Stromal cell of bone marrow (primary cell): ENCODE data around the gene PBX1.
A peak's percentile ranks its signal among the peaks of the same experiment; 100 is the strongest.

Experiments
- DNase-seq: peaks from one replicate; pipeline ENCODE4 v3.0.0-alpha.2; 2012; ENCODE audit warnings: low read depth

Gene PBX1

DNA sequence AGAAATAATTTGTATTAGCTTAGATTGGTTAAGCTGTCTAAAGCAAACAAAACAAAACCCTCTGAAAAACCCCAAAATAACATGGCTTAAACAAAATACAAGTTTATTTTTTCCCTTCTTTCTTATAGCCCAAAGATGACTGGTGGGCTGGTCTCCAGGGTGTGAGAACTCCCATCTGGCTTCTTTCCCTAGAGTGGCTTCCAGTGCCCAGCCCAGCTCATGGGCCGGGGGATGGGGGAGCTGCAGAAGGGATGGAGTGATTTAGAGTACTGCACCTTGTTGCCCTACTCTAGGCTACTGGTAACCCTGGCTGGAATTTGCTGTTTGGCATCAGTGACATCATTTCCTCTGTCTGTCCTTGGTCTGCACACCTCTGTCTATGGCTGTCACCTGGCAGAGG is 223.0 kb downstream of the PBX1 start:
- no peak for DNase-seq

DNA sequence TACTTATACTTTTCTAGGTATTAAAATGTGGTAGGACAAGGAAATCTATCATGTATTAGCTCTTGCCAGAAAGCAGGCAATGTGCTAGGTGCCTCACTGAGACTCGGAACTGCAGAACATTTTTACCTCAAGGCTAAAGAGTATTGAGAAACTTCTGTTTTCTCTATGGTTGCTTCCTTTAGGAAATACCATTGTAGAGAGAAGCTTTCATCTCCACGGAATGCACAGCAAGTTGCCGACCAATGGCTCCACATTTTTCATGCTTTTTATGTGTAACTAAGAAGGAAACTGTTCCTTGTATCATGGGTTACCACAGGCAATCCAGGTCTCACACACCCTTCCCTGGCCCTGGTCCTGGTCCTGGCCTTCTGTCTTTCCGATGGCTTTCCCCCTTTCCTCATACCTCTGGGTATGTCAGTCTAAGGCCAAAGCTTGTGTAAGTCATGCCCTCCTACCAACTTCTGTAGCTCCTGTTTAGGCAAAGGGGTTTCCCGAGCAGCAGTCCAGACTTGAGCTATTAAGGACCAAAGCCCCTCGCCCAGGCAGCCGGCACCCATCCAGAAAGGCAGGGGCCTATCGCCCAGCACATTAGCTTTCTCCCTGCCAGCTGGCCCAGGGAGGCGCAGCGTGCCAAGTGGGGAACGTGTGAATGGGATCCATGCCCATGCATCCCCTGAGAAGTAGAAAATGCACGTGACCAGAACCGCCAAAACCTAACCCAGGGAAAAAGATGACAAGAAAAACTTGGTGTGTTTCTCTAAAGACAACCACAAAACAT is 225.0 kb downstream of the PBX1 start:
- no peak for DNase-seq

DNA sequence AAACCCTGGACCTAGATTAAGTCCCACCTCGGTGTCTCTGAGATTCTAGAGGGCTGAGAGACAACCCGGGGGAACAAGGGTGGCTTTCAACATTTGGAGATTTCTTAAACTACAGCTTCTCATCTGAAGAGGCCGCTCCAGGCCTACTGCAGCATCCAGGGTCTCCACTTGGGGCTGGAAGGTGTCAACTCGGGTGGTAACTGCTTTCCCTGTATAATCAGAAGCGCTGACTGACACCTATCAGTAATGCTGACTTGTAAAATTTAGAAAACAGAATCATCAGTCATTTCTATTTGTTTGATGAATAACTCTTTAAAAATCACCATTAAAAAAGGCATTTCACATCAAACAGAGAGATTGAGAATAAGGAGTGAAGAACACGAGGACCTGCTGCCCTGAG is 226.0 kb downstream of the PBX1 start:
- DNase-seq = no peak

DNA sequence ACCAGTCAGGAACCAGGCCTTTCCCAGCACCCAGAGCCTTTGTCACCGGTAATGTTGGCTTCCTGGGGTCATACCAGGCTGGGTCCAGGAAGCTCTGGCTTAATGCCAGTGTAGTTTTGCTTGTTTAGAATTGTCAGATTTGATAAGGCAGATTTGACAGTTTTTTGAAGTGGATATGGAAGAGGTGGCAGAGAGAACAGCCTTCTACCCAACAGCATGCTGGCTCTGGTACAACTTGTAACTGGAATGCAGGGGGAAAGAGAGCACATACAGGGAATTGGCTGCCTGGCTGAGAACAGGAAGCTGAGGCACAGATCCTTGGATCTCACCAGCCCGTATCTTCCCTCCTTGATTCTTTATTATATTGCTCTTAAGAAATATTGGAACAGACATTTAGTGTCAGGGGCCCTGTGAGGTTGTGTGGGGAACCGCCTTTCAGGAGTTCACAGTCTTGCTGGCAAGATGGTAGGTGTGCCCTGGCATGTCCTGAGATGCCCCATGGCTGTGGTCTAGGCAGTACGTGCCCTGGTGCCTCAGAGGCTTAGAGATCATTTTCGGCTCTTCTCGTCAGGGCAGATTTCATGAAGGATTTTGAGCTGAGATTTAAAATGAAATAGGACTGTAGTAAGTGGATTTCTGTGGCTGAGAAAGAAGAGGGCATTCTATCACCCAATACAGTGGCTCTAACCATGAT is 227.0 kb downstream of the PBX1 start:
- DNase-seq = no peak

DNA sequence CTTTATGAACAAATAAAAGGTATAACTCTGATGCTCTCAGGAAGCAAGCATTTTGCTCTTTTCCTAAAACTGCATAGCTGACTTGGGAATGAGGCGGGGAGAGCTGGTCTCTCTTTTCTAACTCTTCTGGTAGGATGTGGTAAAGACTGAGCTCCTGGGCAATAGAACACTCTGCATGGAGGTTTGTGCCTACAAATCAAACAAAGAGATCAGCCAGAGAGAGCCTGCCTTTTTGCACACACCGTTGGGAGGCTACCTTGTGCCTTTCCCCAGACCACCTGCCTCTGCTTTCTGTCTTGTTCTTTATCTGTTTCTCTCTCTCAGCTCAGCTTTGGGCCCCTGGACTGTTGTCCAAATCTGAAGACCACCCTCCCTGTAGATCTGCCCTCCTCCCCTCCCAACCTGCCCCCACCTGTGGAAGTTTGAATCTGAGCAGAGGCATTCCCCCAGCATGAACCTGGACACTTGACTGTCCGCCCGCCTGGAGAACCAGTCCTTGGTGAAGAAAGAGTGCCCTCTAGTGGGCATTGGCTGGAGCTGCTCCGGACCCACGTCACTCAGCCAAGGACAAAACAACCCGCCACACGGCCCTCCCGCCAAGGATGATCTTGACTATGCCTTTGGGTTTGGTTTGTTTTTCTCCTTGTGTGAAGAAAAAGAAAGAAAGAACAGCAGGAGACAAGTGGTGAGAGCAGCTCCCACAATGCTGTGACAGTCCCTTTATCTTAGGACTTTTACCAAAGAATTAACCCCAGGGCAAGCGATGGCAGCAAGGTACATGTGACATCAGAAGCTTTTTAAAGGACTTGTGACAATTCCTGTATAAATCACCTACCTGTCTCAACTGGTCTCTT is 228.2 kb downstream of the PBX1 start:
- peak; percentile 49 for DNase-seq

DNA sequence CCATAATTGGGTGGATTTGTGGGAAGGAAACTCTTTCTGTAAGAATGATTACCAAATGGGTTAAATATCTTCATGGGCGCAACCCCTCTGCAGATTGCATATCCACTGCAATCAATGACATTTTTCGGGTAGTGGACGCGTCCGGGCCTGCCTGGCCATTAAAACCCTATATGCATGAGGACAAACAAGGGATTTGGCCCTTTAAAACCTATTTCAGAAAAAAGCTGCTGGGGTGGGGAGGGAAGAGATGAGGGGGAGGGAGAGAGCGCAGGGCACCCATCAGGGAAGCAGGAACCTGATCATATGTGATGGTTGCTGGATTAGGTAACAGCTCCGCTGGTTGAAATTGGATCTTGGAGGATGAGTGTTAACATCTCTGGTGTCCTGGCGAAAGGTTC is 228.8 kb downstream of the PBX1 start:
- DNase-seq = no peak

DNA sequence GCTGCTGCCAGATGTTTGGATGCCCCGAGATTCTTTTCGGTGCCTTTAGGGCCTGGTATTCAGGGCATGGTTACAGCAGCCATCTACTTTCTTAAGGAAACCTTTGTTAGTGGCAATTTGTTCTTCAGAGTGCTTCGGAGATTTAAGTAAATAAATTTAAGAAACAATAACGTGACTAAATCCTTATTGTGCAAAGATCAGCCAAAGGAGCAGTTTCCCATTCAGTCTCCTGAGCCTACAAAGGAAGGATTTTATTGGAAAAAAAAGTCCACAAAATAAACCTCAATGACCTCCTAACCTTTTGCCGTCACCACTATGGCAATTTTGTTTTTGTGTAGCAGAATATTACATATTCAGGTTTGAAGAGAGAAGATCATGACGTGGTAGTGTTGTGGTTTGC is 231.1 kb downstream of the PBX1 start:
- DNase-seq = no peak

DNA sequence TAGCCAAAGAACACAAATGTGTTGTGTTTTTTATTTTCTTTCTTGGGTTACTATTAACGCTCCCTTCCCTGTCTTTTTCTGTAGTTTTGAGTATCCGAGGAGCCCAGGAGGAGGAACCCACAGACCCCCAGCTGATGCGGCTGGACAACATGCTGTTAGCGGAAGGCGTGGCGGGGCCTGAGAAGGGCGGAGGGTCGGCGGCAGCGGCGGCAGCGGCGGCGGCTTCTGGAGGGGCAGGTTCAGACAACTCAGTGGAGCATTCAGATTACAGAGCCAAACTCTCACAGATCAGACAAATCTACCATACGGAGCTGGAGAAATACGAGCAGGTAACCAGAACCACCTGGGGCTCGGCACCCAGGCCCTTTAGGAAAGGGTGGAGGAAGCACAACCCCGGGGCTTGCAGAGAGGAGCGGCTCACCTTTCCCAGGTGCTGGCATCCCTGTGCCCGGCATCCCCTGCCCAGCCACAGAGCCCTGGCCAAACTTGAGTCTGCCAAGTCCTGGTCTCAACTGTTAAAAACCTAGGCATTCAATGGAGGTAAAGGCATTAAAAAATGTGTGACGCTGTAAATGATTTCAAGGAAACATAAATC is 233.5 kb downstream of the PBX1 start:
- no peak for DNase-seq

DNA sequence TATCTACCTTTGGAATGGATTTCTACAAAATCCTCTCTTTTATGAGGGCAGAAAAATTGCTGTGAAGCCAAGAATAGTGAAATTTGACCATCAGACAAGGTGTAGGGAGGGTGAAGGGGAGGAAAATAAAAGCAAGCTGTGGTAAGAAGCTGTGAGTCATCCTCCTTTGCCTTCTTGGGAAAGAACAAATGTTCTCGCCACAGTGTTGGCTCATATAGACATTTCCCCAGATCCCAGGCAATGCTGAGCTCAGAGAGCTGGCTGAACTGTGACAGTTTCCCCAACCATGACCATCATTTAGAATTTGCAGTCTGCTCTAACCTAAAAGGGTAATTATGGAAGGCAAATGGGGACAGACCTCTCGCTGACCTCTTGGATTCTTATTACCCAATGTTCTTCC is 235.4 kb downstream of the PBX1 start:
- DNase-seq = peak; percentile 84

DNA sequence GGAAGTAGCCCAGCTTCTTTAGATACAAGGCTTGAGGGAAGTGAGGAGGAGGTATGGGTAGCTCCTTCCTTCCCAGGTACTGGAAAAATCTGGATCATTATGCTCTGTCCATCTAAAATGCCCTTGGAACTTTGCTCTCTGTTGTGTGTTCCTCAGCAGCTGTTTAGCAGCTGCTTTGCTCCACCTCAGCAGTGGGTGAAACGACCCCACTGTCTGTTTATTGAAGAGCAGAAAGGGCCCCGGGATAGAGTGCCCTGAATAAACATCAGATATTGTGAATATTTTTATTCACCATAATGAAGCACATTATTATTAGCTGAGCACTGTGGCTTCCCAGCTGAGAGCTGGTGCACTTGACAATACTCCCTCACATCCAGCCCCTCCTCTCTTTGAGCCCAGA is 237.9 kb downstream of the PBX1 start:
- DNase-seq = no peak

DNA sequence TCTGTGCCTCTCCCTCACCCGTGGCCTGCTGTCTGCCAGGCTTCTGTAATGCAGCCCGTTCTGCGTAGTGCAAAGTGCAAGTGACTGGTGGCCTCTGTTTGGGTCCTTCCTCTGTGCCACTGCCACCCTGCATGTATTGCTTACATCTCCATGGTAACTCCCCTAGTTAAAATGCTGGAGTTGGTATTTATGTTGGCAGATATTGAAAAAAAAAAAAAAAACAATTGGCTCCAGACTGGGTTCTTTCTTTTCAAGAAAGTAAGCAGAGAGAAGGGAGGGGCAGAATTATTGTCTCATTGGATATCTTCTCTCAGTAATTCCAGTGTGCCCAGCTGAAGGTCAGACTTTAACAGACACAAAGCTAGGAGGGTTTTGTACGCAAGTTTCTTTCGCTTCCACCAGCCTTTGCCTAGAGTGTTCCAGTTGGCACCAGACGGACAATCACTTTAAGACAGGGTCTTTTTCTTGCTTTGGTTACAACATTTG is 242.3 kb downstream of the PBX1 start:
- DNase-seq = no peak

DNA sequence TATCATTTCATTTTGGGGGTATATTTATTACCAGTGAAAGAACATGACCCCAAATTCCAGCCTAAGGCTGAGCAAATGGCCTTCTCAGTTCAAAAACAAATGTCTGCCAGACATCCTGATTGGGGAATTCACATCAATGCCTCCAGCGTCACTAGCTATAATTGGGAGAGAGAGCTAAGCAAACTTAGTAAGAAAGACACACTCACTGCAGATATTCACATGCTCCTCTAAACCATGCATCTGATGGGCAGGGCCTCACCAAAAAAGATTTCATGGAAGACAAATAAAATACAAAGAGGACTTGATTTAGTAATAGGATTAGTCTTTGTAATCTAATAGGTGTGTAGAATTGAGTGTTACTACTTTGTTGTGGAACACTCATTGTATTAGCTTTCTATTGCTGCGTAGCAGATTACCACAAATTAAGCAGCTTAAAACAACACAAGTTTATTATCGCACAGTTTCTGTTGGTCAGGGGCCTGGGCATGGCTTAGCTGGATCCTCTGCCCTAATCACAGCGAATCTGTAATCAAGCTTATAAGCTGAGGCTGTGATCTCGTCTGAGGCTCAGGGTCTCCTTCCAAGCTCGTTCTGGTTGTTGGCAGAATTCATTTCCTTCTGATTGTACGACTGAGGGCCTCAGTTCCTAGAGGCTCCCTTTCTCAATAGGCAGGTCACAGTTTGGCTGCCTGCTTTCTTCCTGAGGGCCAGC is 243.0 kb downstream of the PBX1 start:
- DNase-seq = no peak

DNA sequence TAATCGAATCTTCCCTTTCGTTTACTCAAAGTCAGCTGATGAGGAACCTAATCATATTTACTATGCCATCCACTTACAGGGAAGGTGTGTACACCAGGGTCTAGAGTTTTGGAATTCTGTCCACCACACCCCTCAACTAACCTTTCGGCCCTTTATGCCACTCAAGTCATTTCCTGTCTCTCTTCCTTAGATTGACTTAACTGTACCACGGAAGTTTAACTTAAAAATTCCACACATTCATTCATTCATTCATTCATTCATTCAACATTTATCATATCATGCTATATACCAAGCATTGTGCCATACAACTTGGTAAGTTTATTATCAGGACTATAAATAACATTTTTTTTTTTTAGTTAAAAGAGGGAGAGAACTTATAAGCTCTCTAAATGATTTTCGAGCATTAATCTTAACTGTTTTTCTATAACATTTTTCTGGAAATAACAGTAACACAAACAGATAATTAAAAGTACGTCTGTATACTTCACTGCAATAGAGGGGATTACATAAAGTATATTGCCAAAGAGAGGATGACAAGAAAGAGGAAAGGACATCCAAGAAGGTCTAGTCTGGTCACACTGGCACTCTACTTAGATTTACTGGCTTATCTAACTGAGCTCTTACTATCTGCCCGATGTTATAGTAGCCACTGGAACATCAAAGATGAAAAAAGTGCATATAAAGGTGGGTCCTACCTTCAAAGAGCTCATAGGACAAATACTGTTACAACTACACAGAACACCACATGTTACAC is 243.7 kb downstream of the PBX1 start:
- DNase-seq = no peak

DNA sequence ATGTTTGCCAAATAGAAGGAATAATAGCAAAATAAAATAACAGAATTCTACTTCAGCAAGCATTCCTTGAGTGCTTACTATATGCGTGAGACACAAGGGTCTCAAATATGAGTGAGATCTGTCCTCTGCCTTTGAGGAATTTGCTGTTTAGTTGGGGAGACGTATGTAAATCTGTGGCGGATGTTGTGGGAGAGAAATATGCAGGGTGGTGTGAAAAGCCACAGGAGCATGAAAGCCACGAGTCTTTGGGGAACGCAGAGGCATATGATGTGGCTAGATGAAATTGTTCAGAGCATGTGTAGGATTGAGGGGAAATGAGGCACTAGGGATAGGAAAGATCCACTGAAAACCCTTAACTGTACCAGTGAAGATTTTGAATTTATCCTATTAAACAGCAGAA is 244.4 kb downstream of the PBX1 start:
- no peak for DNase-seq

DNA sequence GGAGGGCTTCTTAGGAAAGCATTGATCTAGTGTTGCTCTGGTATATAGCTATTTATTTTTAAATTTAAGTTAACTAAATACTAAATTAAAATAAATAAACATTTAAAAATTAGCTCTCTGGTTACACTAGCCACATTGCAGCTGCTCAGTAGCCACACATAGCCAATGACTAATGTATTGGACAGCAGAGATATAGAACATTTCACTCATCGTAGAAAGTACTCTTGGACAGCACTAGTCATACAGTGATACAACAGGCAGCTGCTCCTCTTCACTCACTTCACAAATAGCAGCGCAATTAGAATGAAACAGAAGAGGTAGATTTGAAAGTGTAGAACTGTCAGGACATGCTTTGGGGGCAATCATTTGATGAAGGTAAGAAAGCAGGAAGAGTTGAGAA is 245.4 kb downstream of the PBX1 start:
- DNase-seq = no peak

DNA sequence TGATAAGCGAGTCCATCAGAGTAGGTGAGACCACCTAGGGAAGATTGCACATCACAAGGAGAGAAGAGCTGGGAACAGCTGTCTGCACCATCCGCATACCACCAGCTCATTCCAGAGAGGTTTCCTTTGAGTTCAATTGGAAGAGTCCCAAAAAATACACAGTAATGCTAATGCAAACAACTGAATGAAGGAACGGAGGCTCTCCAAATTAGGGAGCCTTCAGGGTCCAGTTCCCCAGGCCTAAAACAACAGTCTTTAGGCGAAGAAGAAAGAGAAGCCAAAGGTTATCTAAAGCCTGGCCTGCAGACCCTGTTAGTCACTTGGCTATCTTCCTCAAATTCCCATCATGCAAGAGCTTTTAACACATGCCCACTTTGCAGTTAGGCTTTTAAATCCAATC is 246.4 kb downstream of the PBX1 start:
- DNase-seq = no peak

DNA sequence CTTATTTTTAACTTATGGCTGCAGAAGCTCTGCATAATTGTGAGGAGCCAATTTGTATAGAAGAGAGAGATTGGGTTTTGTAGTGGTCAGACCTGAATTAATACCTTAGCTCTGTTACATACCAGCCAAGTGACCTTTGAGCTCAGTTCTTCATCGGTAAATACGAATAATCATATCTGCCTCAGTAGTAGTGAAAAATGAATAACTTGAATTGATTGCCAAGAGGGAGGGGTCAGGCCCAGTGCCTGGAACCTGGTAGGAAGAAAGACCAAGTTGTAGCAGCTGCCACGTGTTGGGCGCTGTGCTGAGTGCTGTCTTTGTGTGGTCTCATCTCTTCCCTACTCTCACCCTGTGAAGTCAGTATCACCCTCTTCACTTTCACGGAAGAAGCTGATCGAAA is 247.5 kb downstream of the PBX1 start:
- no peak for DNase-seq

DNA sequence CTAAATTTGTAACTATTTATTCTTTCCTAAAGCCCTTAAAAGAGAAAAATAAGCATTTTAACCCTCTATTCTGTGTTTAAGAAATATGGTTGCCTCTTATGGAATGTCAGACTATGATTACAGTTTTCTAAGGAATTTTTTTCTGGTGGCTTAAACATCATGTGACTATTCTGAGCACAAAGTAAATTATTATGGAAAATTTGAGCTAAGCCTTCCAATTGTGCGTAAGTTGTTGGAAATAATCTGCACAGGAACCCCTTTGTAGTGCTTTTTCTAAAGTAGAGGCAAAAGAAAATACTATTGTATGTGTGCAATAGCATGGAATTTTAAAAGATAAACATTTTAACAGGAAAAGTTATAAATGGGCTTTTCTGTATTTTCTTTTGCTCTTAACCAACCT is 254.8 kb downstream of the PBX1 start:
- DNase-seq = no peak

DNA sequence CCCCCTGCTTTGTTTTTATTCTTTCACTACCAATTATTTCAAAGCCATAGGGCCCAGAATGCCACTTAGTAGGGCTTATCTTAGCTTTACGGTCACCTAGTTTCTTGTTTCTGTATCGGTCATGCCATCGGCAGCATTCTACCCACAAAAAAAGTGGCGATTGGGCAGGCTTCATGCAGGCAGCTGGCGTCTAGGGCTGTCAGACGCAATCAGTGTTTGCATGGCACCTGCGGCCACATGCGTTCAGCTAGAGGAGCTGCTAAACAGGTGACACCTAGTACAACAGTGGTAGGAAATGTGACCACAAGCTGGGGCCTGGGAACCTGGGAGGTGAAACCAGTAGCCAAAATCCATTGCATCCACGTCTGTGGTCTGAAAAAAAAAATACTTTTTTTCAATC is 262.7 kb downstream of the PBX1 start:
- no peak for DNase-seq

DNA sequence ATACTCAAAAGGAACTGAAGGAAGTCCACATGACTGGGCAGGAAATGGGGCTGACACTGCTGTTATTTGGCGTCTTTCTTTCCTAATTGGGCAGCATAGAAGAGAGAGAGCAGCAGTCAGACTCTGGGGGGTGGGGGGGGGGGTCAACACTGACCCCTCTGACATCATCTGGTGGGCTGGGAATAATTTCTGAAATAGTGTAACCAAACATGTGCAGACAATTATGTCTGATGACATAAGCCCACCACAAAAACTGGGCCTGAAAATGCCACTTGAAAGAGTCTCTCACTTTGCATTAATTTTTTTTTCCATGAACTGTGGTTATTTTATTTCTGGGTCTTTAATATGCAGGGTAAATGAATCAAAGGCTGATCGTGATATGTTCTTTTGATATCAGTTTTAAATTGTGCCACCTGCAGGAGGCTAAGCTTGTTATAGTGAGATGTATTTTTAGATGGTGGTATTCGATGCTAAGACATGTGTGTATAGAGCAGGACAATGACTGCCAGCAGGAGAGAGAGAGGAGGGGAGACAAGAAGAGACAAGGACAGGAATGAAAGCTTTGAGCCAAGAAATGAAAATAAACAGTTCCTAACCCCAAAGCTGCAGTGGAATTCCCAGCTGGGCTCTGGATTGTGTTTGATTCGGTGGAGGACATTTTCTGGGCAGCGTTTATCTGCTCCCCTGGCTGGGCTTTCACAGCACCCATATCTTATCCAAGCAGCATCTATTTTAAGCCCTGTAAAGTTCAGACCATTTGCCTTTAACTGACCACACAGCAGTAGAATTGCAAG is 264.7 kb downstream of the PBX1 start:
- DNase-seq = no peak
